Measurements from ENCODE around the gene IL17D. TPM values are rescaled to one million over a fixed set of nuclear protein-coding genes. Genes with fewer than 3 reads are reported as not detected.
"Not testable (repeated sequence)": the region's sequence is repeated elsewhere in the genome, so short reads cannot be mapped to it uniquely, and the experiment has no call there.

The IL17D gene
- total and polyA plus RNA-seq, 4 donors: 0.05 to 0.19 (median 0.14) TPM

DNA sequence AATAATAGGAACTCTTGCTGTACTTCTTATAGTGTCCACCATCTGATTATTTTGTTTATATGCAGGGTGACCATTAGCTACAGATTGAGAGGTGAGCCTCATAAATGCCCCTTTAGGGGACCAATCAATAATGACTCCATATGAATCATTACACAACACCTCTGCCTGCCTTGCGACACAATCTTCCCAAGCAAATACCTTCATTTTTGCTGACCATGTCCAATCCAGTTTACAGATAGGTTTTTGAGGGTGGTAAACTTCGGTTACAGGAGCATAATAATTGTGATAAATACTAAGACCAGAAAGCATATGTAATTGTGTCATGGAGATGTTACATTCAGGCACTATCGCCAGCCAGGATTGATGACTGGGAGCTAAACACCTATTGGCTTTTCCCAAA lies 23.6 kb upstream of the IL17D start:
- TF ChIP-seq HNF4A (conservative IDR thresholded peaks at IDR 0.05) (no peak), SP1 (IDR thresholded peaks at IDR 0.05) (no peak), TAF1 (conservative IDR thresholded peaks at IDR 0.05) (no peak)
- TF ChIP-seq, protein P1, sequence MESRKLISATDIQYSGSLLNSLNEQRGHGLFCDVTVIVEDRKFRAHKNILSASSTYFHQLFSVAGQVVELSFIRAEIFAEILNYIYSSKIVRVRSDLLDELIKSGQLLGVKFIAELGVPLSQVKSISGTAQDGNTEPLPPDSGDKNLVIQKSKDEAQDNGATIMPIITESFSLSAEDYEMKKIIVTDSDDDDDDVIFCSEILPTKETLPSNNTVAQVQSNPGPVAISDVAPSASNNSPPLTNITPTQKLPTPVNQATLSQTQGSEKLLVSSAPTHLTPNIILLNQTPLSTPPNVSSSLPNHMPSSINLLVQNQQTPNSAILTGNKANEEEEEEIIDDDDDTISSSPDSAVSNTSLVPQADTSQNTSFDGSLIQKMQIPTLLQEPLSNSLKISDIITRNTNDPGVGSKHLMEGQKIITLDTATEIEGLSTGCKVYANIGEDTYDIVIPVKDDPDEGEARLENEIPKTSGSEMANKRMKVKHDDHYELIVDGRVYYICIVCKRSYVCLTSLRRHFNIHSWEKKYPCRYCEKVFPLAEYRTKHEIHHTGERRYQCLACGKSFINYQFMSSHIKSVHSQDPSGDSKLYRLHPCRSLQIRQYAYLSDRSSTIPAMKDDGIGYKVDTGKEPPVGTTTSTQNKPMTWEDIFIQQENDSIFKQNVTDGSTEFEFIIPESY (IDR thresholded peaks at IDR 0.05): no peak
- TF ChIP-seq, protein P2, sequence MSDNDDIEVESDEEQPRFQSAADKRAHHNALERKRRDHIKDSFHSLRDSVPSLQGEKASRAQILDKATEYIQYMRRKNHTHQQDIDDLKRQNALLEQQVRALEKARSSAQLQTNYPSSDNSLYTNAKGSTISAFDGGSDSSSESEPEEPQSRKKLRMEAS (IDR thresholded peaks at IDR 0.05): no peak
- Histone ChIP-seq H3K36me3 (ENCODE audit: control insufficient read depth in 4 of 4, insufficient read depth in 3 of 4, low read depth in 1 of 4, low read length in 3 of 4) (peaks cover 0 to 7% (median 3%) of the 10 kb centered on the region in 4 donors), H3K27ac (ENCODE audit: low read depth in 1 of 2, low read length in 2 of 2) (no peak overlapping the region), H3K9ac (ENCODE audit: low read depth in 1 of 2, low read length in 2 of 2) (no peak overlapping the region), H3K27me3 (ENCODE audit: control insufficient read depth in 4 of 4, insufficient read depth in 4 of 4, low read length in 3 of 4) (no peaks in the 10 kb centered on the region), H3K4me3 (ENCODE audit: low read depth in 1 of 3, low read length in 3 of 3) (no peak overlapping the region), H3K4me1 (ENCODE audit: control insufficient read depth in 4 of 4, insufficient read depth in 4 of 4, low read length in 3 of 4) (no peaks in the 10 kb centered on the region), H3K9me3 (ENCODE audit: control insufficient read depth in 4 of 4, low read length in 3 of 4) (no peaks in the 10 kb centered on the region)
- no peak for DNase-seq (ENCODE audit: low spot score)
- 94% methylated on average over 3 of the region's 3 CpGs for WGBS

DNA sequence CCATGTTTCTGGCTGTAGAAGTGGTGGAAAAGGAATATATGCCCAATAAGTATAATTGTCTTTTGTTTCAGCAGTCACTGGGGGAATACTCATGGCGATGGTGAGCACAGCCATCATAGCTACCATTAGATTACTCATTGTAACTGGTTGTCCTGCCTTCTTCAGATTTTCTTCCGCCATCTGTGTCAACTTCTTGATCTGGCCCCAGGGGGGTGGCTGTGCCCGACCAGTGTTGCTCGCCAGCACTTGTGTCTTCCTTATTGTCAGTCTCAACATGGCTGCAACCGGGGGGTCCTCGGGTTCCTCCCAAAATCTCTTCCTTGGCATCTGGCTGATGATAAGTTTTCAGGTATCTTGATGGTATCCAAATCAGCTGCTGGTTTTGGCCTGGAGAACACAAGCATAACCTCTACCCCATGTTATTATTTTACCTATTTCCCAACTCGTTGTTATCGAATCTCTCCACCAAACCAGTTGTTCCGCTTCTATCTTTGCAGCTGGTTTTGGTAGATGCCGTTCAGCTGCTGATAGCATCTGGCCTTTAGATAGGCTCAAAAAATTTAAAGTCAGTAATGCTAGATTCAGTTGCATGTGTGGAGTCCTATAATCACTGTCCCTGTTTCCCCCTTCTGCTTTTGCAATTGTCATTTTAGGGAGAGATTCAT lies 23.0 kb upstream of the IL17D start:
- H3K36me3 ChIP-seq (ENCODE audit: control insufficient read depth in 4 of 4, insufficient read depth in 3 of 4, low read depth in 1 of 4, low read length in 3 of 4): peaks cover 0 to 7% (median under 1%) of the 10 kb centered on the region in 4 donors
- 92% methylated on average over 10 of the region's 10 CpGs for WGBS
- no peak overlapping the region for H3K9ac ChIP-seq (ENCODE audit: low read depth in 1 of 2, low read length in 2 of 2)
- no peak overlapping the region for H3K27ac ChIP-seq (ENCODE audit: low read depth in 1 of 2, low read length in 2 of 2)
- no peaks in the 10 kb centered on the region for H3K27me3 ChIP-seq (ENCODE audit: control insufficient read depth in 4 of 4, insufficient read depth in 4 of 4, low read length in 3 of 4)
- no peak for DNase-seq (ENCODE audit: low spot score)
- no peaks in the 10 kb centered on the region for H3K9me3 ChIP-seq (ENCODE audit: control insufficient read depth in 4 of 4, low read length in 3 of 4)
- H3K4me1 ChIP-seq (ENCODE audit: control insufficient read depth in 4 of 4, insufficient read depth in 4 of 4, low read length in 3 of 4): no peaks in the 10 kb centered on the region
- TF ChIP-seq, protein P1 (IDR thresholded peaks at IDR 0.05): no peak
- no peak for TF ChIP-seq YY1 (IDR thresholded peaks at IDR 0.05)
- TF ChIP-seq, protein P3, sequence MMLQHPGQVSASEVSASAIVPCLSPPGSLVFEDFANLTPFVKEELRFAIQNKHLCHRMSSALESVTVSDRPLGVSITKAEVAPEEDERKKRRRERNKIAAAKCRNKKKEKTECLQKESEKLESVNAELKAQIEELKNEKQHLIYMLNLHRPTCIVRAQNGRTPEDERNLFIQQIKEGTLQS (IDR thresholded peaks at IDR 0.05): no peak
- no peak for TF ChIP-seq FOXA1 (IDR thresholded peaks at IDR 0.05)
- TF ChIP-seq, protein P2 (IDR thresholded peaks at IDR 0.05): no peak
- no peak for TF ChIP-seq EGR1 (IDR thresholded peaks at IDR 0.05; ENCODE audit: low read depth in 2 of 2)
- TF ChIP-seq, protein P4, sequence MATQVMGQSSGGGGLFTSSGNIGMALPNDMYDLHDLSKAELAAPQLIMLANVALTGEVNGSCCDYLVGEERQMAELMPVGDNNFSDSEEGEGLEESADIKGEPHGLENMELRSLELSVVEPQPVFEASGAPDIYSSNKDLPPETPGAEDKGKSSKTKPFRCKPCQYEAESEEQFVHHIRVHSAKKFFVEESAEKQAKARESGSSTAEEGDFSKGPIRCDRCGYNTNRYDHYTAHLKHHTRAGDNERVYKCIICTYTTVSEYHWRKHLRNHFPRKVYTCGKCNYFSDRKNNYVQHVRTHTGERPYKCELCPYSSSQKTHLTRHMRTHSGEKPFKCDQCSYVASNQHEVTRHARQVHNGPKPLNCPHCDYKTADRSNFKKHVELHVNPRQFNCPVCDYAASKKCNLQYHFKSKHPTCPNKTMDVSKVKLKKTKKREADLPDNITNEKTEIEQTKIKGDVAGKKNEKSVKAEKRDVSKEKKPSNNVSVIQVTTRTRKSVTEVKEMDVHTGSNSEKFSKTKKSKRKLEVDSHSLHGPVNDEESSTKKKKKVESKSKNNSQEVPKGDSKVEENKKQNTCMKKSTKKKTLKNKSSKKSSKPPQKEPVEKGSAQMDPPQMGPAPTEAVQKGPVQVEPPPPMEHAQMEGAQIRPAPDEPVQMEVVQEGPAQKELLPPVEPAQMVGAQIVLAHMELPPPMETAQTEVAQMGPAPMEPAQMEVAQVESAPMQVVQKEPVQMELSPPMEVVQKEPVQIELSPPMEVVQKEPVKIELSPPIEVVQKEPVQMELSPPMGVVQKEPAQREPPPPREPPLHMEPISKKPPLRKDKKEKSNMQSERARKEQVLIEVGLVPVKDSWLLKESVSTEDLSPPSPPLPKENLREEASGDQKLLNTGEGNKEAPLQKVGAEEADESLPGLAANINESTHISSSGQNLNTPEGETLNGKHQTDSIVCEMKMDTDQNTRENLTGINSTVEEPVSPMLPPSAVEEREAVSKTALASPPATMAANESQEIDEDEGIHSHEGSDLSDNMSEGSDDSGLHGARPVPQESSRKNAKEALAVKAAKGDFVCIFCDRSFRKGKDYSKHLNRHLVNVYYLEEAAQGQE (IDR thresholded peaks at IDR 0.05): no peak
- TF ChIP-seq GABPA (IDR thresholded peaks at IDR 0.05 in 1 of 2, conservative IDR thresholded peaks at IDR 0.05 in 1 of 2): no peak
- TF ChIP-seq HNF4A (conservative IDR thresholded peaks at IDR 0.05): no peak
- no peak for TF ChIP-seq HNF4G (IDR thresholded peaks at IDR 0.05)
- no peak for TF ChIP-seq RXRA (IDR thresholded peaks at IDR 0.05)
- no peak for TF ChIP-seq FOXA2 (IDR thresholded peaks at IDR 0.05)
- TF ChIP-seq NR2F2 (IDR thresholded peaks at IDR 0.05): no peak
- no peak for TF ChIP-seq SP1 (IDR thresholded peaks at IDR 0.05)
- TF ChIP-seq, protein P5, sequence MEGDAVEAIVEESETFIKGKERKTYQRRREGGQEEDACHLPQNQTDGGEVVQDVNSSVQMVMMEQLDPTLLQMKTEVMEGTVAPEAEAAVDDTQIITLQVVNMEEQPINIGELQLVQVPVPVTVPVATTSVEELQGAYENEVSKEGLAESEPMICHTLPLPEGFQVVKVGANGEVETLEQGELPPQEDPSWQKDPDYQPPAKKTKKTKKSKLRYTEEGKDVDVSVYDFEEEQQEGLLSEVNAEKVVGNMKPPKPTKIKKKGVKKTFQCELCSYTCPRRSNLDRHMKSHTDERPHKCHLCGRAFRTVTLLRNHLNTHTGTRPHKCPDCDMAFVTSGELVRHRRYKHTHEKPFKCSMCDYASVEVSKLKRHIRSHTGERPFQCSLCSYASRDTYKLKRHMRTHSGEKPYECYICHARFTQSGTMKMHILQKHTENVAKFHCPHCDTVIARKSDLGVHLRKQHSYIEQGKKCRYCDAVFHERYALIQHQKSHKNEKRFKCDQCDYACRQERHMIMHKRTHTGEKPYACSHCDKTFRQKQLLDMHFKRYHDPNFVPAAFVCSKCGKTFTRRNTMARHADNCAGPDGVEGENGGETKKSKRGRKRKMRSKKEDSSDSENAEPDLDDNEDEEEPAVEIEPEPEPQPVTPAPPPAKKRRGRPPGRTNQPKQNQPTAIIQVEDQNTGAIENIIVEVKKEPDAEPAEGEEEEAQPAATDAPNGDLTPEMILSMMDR (IDR thresholded peaks at IDR 0.05; ENCODE audit: low read depth, low read length, missing input control): no peak
- no peak overlapping the region for H3K4me3 ChIP-seq (ENCODE audit: low read depth in 1 of 3, low read length in 3 of 3)

DNA sequence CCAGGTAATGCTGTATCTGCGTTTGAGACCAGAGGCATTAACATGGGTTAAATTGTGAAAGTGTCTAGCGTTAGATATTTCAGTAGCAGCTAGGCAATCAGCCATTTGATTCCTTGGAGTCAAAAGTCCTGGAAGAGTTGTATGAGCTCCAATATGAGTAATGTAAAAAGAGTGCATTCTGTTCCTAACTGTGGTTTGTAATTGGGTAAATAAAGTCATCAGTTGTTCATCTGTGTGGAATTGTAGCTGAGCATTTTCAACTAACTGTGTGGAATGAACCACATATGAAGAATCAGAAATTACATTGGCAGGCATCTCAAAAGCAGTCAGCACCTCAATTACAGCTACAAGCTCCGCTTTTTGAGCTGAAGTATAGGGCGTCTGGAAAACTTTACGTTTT lies 22.0 kb upstream of the IL17D start:
- not testable (repeated sequence) for H3K4me3 ChIP-seq (ENCODE audit: low read depth in 1 of 3, low read length in 3 of 3); H3K4me1 ChIP-seq (ENCODE audit: control insufficient read depth in 4 of 4, insufficient read depth in 4 of 4, low read length in 3 of 4); H3K36me3 ChIP-seq (ENCODE audit: control insufficient read depth in 4 of 4, insufficient read depth in 3 of 4, low read depth in 1 of 4, low read length in 3 of 4); H3K9ac ChIP-seq (ENCODE audit: low read depth in 1 of 2, low read length in 2 of 2); H3K27me3 ChIP-seq (ENCODE audit: control insufficient read depth in 4 of 4, insufficient read depth in 4 of 4, low read length in 3 of 4); DNase-seq (ENCODE audit: low spot score); H3K9me3 ChIP-seq (ENCODE audit: control insufficient read depth in 4 of 4, low read length in 3 of 4); H3K27ac ChIP-seq (ENCODE audit: low read depth in 1 of 2, low read length in 2 of 2)
- 90% methylated on average over 5 of the region's 5 CpGs for WGBS

Measured in liver (tissue), 9 donors.